Endometrial microvascular endothelial cells (primary cell): ENCODE results near the gene STXBP1. TPM values are rescaled to one million over a fixed set of nuclear protein-coding genes. Genes with fewer than 3 reads are reported as not detected.

ENCODE experiments used
- in situ Hi-C: cut with HindIII; loops from 2 replicates; pipeline ENCODE4 v1.10.0; 2017; ENCODE audit warnings: low sequenced_read_pairs, low pct_unique_long_range_greater_than_20kb; ENCODE audit errors: inconsistent ontology term
- total RNA-seq: library from RNA; depleted of rRNA; stranded (reverse); fragments of >200 nt; gene quantifications from one replicate; pipeline ENCODE4 v1.2.3, GENCODE V29; 2015; ENCODE audit errors: inconsistent ontology term

The STXBP1 gene
- 15.6 TPM for total RNA-seq

GRCh38 chr9:127611899-127612790, at the start of gene STXBP1:
STXBP1 (plus strand) TSS chr9:127612277; CDS start chr9:127612404, 127 bp downstream.
- in situ Hi-C loops, result no loop called here

DNA sequence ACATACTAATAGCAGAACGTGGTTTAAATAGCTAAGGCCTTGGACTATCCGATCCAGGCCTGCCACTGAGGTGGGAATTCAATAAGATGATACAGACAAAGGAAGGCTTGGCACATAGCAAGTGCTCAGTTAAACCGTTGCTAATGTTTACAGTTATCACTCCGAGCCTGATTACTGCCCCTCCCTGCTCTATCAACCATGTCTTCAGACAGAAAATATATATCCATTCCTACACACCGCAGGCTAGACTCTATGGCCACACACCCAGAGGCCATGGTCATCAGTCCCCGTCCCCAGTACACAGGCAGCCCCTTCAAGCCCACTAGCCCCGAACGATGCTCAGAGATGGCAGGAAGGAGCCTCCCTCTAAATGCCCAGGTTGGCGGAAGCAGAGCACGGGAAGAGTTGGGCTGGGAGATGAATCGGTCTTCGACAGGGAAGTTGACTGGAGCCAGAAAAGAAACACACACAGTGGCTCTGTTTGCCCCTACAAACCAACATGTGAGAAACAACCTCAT, 49.7 kb upstream of the STXBP1 start:
- in situ Hi-C loops, result no loop called here

DNA sequence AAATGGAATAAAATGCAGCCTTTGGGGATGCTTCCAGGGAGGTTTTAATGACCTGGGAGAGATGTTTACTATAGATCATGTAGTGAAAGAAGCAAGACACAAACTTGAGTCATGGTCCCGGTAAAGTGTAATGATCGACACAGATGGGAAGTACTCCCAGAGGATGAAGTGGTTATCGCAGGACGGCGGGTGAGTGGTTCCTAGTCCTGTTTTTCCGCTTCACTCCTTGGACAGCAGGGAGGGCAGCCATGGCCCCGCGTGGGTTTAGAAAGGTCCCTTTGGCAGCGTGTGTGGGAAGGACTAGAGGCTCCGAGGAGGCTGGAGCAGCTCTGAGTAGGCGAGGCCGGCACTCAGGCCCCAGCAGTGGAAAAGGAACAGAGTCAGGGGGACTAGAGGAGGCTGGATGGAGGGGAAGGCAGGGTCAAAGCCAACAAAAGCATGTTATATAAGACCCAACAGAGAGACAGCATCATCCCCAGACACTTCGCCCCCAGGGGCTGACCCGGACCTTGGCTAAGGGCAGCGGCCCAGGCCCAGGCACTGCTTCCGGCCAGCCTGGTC, 49.2 kb upstream of the STXBP1 start:
- in situ Hi-C loops, result no loop called here

DNA sequence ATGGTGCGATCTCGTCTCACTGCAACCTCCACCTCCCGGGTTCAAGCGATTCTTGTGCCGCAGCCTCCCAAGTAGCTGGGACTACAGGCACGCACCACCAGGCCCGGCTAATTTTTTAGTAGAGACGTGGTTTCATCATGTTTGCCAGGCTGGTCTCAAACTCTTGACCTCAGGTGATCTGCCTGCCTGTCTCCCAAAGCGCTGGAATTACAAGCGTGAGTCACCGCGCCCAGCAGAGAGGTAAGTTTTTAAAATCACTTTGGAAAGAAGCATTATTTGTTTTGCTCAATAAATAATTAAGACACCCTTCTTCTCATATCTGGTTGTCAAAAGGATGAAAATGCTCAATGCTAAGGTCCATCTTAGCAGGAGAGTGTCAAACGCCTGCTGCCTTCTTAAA, 48.5 kb upstream of the STXBP1 start:
- in situ Hi-C loops, result no loop called here

DNA sequence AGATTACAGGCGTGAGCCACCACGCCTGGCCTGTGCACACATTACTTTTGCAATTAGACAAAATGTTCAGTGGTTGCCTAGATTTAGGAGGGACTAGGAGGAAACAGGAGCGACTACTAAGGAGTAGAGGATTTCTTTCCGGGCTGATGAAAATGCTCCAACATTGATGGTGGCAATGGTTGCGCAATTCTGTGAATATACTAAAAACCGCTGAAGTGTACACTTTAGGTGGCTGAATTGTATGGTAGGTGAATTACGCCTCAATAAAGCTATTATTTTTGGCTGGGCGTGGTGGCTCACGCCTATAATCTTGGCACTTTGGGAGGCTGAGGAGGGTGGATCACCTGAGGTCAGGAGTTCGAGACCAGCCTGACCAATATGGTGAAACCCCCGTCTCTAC, 46.8 kb upstream of the STXBP1 start:
- in situ Hi-C loops, result no loop called here

GRCh38 chr9:127566351-127567001, 45.6 kb upstream of the STXBP1 start:
- in situ Hi-C loops, result no loop called here

GRCh38 chr9:127567035-127567729, 44.9 kb upstream of the STXBP1 start:
- in situ Hi-C loops, result no loop called here

- in situ Hi-C loops, result no loop called here
These were observed 44.1 kb upstream of the STXBP1 start for GRCh38 chr9:127567730-127568617.

- in situ Hi-C loops, result no loop called here
These were observed 43.5 kb upstream of the STXBP1 start for GRCh38 chr9:127568618-127568970.

DNA sequence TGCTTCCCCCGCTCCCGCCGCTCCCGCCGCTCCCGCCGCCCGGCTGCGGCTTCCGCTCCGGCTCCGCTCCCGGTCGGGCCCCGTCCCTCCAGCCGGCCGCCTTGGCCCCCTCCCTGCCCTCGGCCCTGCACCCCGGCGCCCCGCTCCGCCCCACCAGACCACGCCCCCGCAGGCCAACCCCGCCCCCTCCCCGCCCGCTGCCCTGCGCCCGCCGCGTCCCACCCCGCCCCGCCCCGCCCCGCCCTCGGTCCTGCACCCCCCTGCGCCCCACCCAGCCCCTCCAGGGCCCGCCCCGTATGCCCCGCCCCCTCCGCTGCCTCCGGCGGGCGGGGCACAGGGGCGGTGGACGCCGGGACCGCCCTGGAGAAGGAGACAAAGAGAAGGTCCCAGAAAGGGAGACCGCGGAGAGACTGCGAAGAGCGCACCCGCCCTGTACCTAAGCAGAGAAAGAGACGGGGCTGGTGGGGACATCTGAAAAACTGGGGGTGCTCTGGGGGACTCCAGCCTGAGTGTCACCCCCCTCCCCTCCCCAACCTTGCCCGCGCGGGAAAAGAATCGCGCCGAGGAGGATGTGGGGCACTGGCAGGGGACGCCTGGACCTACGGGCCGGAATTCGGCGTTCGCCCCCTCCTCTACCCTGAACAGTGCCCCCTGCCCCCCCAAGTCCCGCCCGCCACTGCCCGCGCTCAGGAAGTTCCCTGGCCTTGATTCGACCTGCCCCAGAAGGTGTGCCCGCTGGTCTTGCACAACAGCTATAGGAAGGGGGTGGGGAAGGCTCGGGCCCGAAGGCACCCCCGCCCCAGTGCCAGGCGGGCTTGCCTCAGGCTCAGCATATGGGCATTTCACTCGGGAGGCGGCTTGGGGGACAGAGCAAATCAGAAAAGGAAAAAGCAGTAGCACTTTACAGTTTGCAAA, 42.8 kb upstream of the STXBP1 start:
- in situ Hi-C loops, result no loop called here

- in situ Hi-C loops, result no loop called here
These were observed 42.1 kb upstream of the STXBP1 start for GRCh38 chr9:127569886-127570401.

- in situ Hi-C loops, result no loop called here
These were observed 41.5 kb upstream of the STXBP1 start for GRCh38 chr9:127570533-127571111.

- in situ Hi-C loops, result no loop called here
These were observed 40.1 kb upstream of the STXBP1 start for GRCh38 chr9:127571971-127572370.

DNA sequence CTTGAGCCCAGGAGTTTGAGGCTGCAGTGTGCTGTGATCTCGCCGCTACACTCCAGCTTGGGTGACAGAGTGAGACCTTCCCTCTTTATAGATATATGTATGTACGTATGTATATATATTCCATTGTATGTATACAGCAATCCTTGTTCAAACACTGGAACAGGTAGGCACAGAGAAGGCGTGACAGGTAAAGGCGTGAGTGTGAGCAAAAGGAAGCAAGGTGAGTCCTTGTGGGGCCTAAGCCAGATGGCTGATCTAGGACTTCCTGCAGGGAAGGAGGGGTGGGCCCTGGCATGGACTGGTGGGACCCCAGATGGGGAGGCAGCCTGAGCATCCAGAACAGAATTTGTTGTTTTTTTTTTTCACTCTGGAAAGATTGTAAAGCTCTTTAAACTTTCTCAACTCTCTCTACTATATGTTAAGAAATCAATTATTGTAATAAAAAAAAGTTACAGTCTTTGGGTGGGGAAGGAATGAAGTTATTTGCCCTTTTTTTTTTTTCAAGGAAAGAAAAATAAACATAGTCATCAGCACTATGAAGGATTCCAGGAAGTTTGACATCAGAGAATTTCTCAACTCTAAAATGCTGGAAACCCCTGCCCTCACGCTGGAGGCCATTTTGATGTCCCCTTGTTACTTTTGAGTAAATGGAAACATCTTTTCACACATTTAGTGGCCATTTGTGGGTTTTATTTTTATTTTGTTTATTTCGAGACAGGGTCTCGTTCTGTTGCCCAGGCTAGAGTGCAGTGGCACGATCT, 38.9 kb upstream of the STXBP1 start:
- in situ Hi-C loops, result no loop called here

DNA sequence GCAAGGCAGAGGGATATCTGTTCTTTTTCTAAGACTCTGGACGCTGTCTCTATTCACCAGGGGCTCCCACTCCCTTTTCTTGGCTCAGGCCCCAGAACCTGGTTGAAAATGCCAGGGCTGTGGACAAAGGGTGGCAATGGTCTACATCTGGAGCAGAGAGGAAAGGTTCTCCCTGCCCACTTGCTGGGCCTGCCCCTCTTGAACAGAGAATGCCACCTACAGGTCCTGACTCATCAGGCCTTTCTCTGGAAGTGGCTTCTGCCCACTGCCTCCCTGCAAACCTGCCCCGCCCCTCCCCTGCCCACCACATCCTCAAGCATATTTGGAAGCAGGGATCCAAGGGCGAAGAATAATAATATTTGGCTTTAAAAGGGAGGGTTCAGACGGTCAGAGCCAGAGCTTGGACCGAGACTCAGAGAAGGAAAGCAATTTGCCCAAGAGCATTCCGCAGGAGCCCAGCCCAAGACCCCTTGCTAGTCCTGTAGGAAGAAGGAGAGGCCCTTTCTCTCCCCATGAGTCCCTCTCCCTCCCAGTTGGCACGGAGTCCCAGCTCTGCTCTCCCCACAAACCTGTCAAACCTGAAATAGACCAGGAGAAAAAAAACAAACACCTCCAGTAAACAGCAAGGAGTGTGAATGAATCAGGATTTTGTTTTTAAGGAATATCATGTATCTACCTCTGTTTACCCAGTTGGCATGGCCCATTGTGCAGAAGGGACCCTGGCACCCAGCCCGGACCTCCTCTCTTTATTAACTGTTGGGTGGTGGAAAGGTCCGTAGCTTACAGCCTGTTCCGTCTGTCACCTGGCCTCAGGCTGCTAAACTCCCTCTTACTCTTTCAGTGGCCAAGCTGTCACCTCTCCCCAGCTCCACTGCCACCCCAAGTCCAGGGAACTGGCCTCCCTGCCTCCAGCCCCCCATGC, 37.7 kb upstream of the STXBP1 start:
- in situ Hi-C loops, result no loop called here
